NCI-H446 (cell line): ENCODE results near the gene ATP8A1.

Experiments
- DNase-seq, 2 experiments: peaks; one replicate each; lab custom pipeline; 2025; lab: John Stamatoyannopoulos, UW

ATP8A1 gene

DNA sequence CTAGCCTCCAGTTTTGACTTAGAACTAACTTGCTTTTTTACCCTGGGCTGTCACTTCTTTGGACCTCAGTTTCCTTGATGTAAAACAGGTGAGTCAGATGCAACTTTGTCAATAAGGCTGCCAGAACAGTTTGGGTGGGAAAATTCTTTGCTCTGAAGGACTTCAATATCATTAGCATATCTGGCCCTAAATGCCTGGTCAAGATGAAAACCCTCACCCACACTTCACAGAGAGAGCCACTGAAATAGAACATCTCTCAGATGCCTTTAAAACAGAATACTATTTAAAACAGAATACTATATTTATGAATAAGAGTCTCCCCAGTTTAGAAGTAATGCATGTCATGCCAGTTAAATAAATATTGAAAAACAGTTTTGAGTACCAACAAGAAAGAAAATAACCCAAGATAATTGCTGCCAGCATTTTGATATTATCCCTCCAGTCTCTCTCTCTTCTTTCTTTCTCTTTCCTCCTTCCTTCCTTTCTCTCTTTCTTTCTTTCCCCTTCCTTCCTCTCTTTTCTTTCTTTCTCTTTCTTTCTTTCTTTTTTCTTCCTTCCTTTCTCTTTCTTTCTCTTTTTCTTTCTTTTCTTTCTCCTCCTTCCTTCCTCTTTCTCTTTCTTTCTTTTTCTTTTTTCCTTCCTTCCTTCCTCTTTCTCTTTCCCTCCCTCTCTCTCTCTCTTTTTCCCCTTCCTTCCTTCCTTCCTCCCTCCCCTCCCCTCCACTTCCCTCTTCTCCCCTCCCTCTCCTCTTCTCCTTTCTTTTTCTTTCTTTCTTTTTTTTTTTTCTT lies 292.4 kb downstream of the ATP8A1 start:
- DNase-seq = no peak

DNA sequence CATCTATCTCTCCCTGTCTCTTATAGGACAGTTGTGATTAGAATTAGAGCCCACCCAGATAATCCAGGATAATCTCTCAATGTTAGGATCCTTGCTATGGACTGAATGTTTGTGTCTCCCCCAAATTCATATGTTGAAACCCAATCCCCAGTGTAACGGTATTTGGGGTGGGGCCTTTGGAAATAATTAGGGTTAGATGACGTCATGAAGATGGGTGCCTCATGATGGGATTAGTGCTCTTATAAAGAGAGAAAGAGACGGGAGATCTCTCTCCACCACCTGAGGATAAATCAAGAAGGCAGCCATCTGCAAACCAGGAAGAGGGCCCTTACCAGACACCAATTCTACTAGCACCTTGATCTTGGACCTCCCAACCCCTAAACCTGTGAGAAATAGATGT lies 293.3 kb downstream of the ATP8A1 start:
- DNase-seq = no peak

DNA sequence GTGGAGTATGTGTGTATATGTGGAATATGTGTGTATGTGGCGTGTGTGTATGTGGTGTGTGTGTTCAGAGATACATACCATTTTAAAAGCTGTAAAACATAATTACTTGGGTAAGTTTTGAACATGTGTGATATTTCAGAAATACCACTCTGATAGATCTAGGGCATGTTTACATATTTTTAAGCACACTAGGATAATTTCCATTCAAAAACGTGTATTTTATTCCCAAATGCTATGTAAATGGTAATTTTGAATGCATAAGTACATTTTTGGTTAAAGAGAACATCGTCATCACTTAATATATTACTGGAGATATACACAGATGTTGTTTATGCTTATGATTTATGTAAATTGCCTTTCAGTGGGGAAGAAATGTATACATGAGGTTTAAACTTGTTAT lies 294.3 kb downstream of the ATP8A1 start:
- DNase-seq = no peak

DNA sequence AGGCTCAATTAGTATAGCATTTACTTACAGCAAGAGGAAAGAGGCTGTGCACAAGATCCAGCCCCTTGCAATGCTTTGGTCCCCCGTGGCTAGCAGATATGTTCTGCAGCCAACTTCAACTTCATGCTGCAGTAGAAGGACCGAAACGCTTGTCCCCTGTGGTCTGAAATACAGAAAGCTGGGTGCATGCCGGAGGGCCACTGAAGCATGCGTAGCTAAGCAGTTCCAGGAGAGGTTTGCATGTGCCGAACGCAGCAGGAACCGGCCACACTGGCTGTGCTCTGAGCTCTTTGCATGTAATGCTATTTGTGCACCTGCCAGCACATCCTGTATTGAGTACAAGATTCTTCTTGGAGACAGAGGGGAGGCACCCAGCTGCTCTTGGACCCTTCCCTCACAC lies 295.4 kb downstream of the ATP8A1 start:
- DNase-seq = no peak

DNA sequence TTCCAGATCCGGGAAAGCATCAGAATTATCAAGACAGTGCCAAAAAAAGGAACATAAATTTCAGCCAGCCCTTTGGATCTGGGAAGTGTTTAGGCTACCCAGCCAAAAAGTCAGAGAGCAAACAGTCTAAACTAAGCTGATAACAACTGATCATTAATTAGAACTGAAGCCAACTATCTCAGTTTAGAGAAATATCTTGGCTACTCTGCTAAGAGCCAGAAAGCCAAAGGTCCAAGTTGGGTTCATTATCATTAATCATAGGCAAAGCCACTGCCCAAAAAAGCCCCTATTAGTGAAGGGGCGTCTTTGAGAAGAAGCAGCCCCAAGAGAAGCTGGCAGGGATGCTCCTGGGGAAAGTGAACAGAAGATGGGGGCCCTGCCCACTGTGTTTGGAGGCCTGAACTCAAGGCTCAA lies 296.6 kb downstream of the ATP8A1 start:
- DNase-seq = no peak

DNA sequence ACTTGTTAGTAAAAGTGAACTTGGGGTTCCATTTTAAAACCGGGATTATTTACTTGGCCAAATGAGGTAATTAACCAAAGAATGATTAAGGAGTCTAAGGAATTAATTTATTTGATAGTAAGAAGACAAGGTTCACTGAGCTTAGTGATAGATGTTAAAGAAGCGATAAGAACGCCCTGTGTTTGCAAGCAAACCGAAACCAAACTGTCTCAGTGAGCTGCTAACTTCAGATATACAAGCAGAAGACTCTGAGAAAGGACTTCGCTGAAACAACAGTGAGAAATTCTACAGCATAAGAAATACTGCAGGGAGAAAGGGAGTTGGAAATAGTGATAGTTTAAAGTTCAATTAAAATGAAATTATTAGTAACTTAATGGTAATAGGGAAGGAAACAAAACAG lies 297.2 kb downstream of the ATP8A1 start:
- no peak for DNase-seq
